Measurements from ENCODE around the gene CNTNAP2. TPM values are rescaled to one million over a fixed set of nuclear protein-coding genes. Genes with fewer than 3 reads are reported as not detected.
"Not testable (repeated sequence)": the region's sequence is repeated elsewhere in the genome, so short reads cannot be mapped to it uniquely, and the experiment has no call there.

Gene CNTNAP2
- total RNA-seq, 1 donor from 2014 or later: 110 TPM

DNA sequence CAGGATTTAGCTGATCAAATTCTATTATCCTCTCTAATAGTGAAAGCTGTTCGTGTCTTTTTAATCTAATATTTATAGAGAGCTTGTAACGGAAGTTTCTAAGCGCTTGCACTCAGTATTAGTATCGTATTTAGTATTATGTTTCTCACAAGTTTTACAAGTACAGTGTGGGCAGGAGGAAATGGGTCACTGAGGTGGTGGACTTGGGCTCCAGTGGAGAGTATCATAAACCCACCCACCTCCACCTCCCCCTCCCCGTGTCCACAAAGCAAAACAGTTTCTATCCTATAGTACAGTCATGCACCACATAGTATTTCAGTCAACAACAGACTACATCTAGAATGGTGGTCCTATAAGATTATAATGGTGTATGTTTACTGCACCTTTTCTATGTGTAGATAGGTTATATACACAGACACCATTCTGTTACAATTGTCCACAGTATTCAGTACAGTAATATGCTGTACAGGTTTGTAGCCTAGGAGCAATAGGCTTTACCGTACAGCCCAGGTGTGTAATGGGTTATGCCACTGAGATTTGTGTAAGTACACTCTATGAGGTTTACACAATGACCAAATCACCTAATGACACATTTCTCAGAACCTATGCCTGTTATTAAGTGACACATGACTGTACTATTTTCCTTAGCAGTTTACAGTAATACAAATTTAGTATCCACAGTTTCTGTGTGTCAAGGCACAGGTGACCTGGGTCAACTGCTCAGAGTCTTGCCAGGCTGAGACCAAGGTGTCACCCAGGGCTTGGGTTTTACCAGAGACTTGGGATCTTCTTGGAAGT lies 1452.7 kb downstream of the CNTNAP2 start:
- DNase-seq (ENCODE audit: low spot score in 2 of 2) (no peak), FAIRE-seq (no peak)

DNA sequence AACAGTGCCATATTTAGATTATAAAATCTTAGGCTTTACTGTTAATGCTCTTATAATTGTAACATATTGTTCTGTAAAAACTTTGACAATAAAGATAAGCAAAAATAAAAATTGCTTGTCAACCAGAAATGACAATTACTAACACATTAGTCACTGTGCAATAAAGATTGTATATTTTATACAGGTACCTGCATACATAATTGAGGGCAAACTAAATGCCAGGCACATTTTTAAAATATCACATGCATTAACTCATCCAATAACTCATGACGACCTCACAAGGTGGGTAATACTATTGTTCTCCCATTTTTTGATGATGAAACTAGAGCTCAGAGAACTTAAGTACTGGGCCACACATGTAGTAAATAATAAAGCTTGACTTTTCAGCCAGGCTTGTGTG lies 1453.8 kb downstream of the CNTNAP2 start:
- FAIRE-seq (no peak), DNase-seq (ENCODE audit: low spot score in 2 of 2) (no peak)

- DNase-seq (ENCODE audit: low spot score in 2 of 2): no peak
- FAIRE-seq: no peak
Measured at GRCh38 chr7:147571436-147572185, 1455.0 kb downstream of the CNTNAP2 start.

GRCh38 chr7:147578196-147578595 lies 1461.6 kb downstream of the CNTNAP2 start:
- DNase-seq (ENCODE audit: low spot score in 2 of 2) (no peak), FAIRE-seq (no peak)

DNA sequence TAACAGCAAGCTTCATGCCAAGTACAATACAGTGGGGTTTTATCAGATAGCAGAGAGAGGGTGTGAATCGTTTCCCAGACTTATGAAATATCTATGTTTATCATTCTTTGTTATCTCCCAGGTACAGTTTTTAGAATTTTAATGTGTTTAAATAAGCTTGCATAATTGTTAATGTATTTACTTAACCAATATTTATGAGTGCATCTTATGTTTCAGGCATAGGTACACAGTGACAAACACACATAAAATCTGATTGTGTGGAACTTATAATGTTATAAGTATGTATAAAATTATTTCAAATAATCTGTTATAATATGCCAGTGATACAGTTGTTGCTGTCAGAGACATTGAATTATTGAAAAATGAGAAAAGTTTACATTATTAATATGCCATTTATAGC lies 1462.5 kb downstream of the CNTNAP2 start:
- FAIRE-seq (no peak), DNase-seq (ENCODE audit: low spot score in 2 of 2) (no peak)

DNA sequence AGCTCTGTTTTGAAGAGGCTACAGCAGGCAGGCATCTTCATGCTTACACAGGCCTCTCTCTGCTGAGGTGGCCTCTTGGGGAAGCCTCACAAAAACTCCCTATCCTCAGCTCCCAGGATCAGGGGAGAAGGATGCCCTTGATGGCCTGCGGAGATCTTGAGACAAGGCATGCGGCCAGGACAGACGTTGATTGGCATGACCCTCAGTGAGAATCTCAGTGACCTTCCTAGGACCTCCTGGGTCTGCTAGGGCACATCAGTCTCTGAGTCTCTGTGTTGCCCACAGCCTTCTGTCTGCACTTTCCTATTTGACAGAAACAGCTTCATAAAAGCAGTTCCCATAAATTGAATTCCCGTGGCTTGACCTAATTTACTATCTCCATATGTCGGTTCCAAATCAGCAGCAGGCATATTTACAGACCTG lies 1468.2 kb downstream of the CNTNAP2 start:
- DNase-seq (ENCODE audit: low spot score in 2 of 2) (no peak), FAIRE-seq (no peak)

DNA sequence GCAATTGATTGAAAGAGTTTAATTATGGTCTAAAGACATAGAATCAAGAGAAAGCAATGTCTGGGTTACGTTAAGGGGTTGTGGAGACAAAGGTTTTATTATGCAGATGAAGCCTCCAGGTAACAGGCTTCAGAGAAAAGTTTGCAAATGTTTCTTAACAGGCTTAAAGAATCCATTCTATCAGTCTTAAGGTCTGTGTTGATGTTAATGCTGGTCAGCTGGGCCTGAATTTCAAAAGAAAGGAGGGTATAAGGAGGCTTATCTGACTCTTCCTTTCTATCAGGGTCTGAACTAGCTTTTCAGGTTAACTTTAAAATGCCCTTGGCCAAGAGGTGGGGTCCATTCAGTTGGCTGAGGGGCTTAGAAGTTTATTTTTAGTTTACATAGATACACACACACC lies 1469.5 kb downstream of the CNTNAP2 start:
- no peak for DNase-seq (ENCODE audit: low spot score in 2 of 2)
- FAIRE-seq: no peak

GRCh38 chr7:147586526-147586925 lies 1469.9 kb downstream of the CNTNAP2 start:
- DNase-seq (ENCODE audit: low spot score in 2 of 2) (no peak), FAIRE-seq (no peak)

DNA sequence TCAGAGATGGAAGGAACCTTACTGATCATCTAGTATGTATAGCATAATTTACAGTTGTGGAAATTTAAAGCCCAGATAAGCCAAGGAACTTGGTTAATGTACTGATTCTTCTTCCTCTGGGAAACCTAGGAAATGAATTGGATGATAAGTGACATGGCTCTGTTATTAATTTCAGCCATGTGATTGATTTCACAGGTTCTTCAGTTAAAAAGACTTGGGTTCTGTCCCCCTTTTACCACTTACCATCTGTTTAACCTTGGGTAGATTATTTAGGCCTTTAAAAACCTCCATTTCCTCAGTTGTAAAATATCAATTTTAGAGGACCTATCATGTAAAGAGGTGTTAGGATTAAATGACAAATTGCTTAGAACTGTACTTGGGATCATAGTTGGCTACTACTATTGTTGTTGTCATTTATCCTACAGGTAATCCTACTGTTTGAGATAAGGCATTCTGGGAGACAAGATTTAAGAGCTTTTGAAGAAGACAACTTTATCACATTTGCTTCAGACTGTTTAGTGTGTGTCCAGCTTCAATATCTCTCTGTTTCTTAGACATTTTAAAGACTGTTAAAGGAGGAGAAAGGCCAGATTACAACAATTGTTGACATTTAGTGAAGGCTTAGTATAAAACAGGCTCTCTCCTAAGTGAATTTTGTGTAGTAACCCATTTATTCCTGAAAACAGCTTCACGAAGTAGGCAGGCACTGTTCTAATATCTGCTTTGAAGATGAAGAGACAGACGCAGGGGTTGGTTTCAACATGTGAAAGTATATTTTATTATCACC lies 1476.9 kb downstream of the CNTNAP2 start:
- no peak for FAIRE-seq

DNA sequence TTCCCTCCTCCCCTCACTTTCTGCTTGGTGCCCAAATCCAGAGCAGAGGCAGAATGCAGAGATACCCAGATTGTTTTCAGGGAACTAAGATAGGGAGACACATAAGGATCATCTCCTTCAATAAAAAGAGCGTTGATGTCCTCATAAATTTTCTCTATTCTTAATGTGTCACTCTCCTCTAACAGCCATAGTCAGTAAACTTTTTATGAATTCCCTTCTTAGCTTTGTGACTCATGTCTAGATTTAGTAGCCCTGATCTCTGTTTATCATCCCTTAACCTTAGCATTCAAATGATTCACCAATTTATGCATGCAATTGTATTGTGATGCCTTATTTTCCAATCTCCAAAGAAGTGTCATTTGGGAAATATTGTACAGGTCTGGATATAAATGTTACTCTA lies 1478.4 kb downstream of the CNTNAP2 start:
- no peak for FAIRE-seq
- no peak for DNase-seq (ENCODE audit: low spot score in 2 of 2)

More for the DNA sequence above, 1476.9 kb downstream of the CNTNAP2 start:
- no peak for DNase-seq (ENCODE audit: low spot score in 2 of 2)

GRCh38 chr7:147598687-147599086 lies 1482.1 kb downstream of the CNTNAP2 start:
- FAIRE-seq; DNase-seq (ENCODE audit: low spot score in 2 of 2): not testable (repeated sequence)

GRCh38 chr7:147605323-147605722 lies 1488.7 kb downstream of the CNTNAP2 start:
- DNase-seq (ENCODE audit: low spot score in 2 of 2): no peak
- no peak for FAIRE-seq

DNA sequence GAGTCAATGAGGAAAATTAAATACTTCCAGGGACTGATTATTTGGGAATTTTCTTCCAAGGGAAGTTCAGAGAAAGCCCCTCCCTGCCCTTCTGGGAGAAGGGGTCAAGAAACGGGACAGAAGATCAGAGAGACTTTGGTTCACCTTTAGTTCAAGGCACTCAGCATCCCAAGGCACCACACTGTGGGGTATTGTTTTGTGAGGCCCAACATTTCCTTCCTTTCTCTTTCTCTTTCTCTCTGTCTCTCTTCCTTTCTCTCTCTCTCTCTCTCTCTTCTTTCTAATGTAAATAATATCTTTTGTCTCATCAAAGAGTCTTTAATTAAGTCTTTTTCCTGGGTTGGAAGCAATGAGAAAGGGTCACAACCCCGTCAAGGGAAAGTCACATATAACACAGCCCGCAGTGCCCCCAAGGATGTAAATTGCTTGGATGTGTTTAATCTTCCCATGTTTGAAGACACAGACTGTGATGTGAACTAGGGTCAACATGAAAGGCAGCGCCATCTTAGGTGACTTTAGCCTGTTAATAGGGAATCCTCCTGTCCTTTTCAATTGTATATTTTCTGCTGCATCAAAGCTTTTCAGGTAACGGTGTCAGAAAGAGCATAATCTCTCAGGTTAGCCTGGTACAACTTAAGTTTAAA lies 1490.7 kb downstream of the CNTNAP2 start:
- FAIRE-seq (no peak), DNase-seq (ENCODE audit: low spot score in 2 of 2) (no peak)

- FAIRE-seq (no peak), DNase-seq (ENCODE audit: low spot score in 2 of 2) (no peak)
Measured at GRCh38 chr7:147611431-147611830, 1494.8 kb downstream of the CNTNAP2 start.

DNA sequence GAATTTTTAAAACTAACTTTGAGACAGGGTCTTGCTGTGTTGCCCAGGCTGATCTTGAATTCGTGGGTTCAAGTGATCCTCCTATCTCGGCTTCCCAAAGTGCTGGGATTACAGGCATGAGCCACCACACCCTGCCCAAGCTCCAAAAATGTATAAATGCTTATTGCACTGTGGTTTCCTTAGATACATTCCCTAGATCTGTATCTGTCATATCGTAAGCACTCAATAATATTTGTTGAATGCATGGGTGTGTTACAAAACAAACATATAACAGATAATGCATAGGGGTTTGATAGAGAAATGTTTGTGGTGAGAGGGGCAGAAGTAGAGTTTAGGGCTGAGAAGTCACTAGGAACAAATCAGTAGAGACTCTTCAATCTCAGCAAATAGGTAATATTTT lies 1518.7 kb downstream of the CNTNAP2 start:
- DNase-seq (ENCODE audit: low spot score in 2 of 2) (no peak), FAIRE-seq (no peak)

DNA sequence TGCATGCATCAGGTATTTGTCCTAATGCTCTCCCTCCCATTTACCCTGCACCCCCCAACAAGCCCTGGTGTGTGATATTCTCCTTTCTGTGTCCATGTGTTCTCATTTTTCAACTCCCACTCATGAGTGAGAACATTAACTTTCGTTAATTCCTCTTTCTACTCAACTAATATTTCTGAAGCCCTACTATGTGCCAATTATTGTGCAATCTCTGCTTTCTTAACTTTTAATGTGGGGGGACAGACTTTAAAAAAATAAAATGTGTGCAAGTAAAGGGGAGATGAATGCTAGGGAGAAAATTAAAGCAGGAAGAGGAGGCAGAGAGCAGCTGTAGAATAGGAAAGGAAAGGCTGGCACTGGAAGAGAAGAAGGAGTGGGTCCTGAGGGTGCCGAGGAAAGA lies 1520.0 kb downstream of the CNTNAP2 start:
- FAIRE-seq: no peak
- no peak for DNase-seq (ENCODE audit: low spot score in 2 of 2)

DNA sequence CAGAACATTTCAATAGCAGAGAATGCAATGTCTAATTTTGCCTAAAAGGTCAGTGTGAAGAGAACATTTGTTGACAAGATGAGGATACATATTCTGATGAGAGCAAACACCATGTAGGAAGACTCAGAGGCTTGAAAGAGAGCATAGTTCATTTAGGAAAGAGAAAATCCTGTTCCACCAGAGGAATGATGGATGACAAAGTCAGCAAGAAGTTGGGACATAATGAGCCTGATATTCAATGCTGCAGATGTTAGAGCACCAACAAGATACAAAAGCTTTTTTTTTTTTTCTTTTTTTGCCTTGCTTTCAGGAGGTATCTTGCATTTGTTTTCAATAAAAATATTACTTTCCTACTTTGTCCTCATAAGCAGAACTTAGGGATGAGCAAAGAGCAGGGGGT lies 1522.0 kb downstream of the CNTNAP2 start:
- FAIRE-seq: no peak
- no peak for DNase-seq (ENCODE audit: low spot score in 2 of 2)

GRCh38 chr7:147639037-147639436 lies 1522.4 kb downstream of the CNTNAP2 start:
- no peak for FAIRE-seq
- DNase-seq (ENCODE audit: low spot score in 2 of 2): no peak

DNA sequence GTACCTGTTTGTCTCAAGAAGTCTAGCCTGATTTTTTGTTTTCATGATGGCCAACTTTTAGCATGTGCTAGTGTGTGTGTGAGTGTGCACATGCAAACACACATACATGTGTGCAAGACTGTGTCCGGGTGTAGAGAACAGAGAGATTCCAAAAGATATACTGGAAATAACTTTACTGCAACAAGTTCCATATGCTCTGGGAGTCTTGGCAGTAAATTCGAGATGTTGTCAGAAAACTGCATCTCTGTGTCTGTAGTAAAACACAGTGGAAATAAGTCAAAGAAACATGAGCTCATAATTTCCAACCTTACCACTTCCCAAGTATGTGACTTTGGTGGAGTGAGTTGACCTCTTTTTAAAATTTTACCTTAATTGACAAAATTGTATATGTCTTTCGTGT lies 1523.2 kb downstream of the CNTNAP2 start:
- no peak for DNase-seq (ENCODE audit: low spot score in 2 of 2)
- no peak for FAIRE-seq

DNA sequence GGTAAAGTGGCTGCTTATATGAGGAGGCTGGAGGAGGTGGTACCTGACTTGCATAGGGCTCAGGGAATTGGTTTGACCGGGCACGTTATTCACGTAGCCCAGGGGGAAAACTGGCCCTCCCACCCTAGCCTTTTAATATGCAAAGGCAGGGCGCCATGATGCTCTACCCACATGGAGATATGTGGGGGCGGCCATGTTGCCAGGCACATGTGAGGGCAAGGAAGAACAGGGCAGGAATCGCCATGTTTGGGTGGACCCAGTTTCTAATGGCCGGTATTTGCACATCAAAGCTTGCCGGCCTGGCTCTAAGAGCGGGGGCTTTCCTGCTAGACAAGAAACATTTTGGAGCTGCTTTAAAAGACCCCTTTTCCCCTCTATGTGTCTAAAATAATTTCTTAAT lies 1524.2 kb downstream of the CNTNAP2 start:
- no peak for FAIRE-seq

GRCh38 chr7:147646568-147646967 lies 1530.0 kb downstream of the CNTNAP2 start:
- DNase-seq (ENCODE audit: low spot score in 2 of 2) (no peak), FAIRE-seq (no peak)

More for the DNA sequence above, 1524.2 kb downstream of the CNTNAP2 start:
- no peak for DNase-seq (ENCODE audit: low spot score in 2 of 2)

All from frontal cortex (tissue), 4 donors.